ENCODE measurements around the gene FBH1.

Gene FBH1

GRCh38 chr10:5897053-5897340 is 7.0 kb downstream of the FBH1 start:
- H3K9me3 ChIP-seq (ENCODE audit: severe bottlenecking), result no peaks in the 10 kb centered on the region
- no peak overlapping the region for H3K4me3 ChIP-seq (ENCODE audit: severe bottlenecking)
- H3K27ac ChIP-seq (ENCODE audit: poor library complexity, severe bottlenecking), result no peak overlapping the region
- no peaks in the 10 kb centered on the region for H3K27me3 ChIP-seq (ENCODE audit: insufficient read depth, poor library complexity, severe bottlenecking)
- H3K36me3 ChIP-seq (ENCODE audit: low read depth), result peaks cover 26% of the 10 kb centered on the region
- ATAC-seq (ENCODE audit: low read depth) (no peak), DNase-seq (ENCODE audit: low spot score) (no peak)
- no peaks in the 10 kb centered on the region for H3K4me1 ChIP-seq (ENCODE audit: insufficient read depth, poor library complexity, severe bottlenecking)
- TF ChIP-seq CTCF (IDR thresholded peaks at IDR 0.05; ENCODE audit: poor library complexity, severe bottlenecking), result no peak

DNA sequence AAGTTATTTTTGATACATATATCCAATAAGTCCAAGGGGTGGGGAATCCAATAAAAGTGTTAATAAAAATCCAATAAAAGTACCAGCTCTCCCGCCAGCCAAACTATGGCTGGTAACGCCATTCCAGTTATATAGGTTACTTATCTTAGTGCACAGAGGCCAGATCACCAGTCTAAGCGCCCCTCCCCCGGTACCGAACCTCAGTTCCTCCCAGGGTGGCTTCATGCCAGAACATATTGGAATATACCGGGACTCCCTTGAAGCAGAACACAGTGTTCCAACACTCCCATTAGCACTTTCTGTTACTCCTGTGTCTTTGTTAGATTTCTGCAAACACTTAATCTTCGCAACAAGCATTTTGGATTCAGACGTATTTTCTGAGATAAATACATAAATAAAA is 7.5 kb downstream of the FBH1 start:
- Histone ChIP-seq H3K9me3 (ENCODE audit: severe bottlenecking) (no peaks in the 10 kb centered on the region), H3K27me3 (ENCODE audit: insufficient read depth, poor library complexity, severe bottlenecking) (no peaks in the 10 kb centered on the region), H3K27ac (ENCODE audit: poor library complexity, severe bottlenecking) (no peak overlapping the region), H3K4me3 (ENCODE audit: severe bottlenecking) (no peak overlapping the region), H3K36me3 (ENCODE audit: low read depth) (peaks cover 23% of the 10 kb centered on the region), H3K4me1 (ENCODE audit: insufficient read depth, poor library complexity, severe bottlenecking) (no peaks in the 10 kb centered on the region)
- no peak for TF ChIP-seq CTCF (IDR thresholded peaks at IDR 0.05; ENCODE audit: poor library complexity, severe bottlenecking)
- DNase-seq (ENCODE audit: low spot score), result no peak
- ATAC-seq (ENCODE audit: low read depth), result no peak

DNA sequence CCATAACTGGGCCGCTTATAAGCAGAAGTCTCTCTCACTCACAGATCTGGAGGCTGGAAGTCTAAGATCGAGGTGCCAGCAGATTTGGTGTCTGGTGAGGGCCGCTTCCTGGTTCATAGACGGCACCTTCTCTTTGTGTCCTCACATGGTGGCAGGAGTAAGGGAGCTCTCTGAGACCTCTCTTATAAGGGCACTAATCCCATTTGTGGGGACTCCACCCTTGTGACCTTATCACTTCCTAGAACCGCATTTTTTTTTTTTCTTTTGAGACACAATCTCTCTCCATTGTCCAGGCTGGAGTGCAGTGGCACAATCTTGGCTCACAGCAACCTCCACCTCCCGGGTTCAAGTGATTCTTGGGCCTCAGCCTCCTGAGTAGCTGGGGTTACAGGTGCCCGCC is 8.1 kb downstream of the FBH1 start:
- Histone ChIP-seq H3K27me3 (ENCODE audit: insufficient read depth, poor library complexity, severe bottlenecking) (no peaks in the 10 kb centered on the region), H3K36me3 (ENCODE audit: low read depth) (peaks cover 18% of the 10 kb centered on the region), H3K4me1 (ENCODE audit: insufficient read depth, poor library complexity, severe bottlenecking) (no peaks in the 10 kb centered on the region), H3K27ac (ENCODE audit: poor library complexity, severe bottlenecking) (no peak overlapping the region), H3K9me3 (ENCODE audit: severe bottlenecking) (no peaks in the 10 kb centered on the region), H3K4me3 (ENCODE audit: severe bottlenecking) (no peak overlapping the region)
- DNase-seq (ENCODE audit: low spot score) (no peak), ATAC-seq (ENCODE audit: low read depth) (no peak)
- no peak for TF ChIP-seq CTCF (IDR thresholded peaks at IDR 0.05; ENCODE audit: poor library complexity, severe bottlenecking)

- H3K27ac ChIP-seq (ENCODE audit: poor library complexity, severe bottlenecking), result no peak overlapping the region
- H3K36me3 ChIP-seq (ENCODE audit: low read depth), result peaks cover 7% of the 10 kb centered on the region
- ATAC-seq (ENCODE audit: low read depth) (no peak), DNase-seq (ENCODE audit: low spot score) (no peak)
- no peaks in the 10 kb centered on the region for H3K4me1 ChIP-seq (ENCODE audit: insufficient read depth, poor library complexity, severe bottlenecking)
- H3K4me3 ChIP-seq (ENCODE audit: severe bottlenecking), result no peak overlapping the region
- no peaks in the 10 kb centered on the region for H3K9me3 ChIP-seq (ENCODE audit: severe bottlenecking)
- H3K27me3 ChIP-seq (ENCODE audit: insufficient read depth, poor library complexity, severe bottlenecking), result no peaks in the 10 kb centered on the region
- TF ChIP-seq CTCF (IDR thresholded peaks at IDR 0.05; ENCODE audit: poor library complexity, severe bottlenecking), result no peak
Measured at GRCh38 chr10:5900247-5900646, 10.2 kb downstream of the FBH1 start.

- Histone ChIP-seq H3K27me3 (ENCODE audit: insufficient read depth, poor library complexity, severe bottlenecking) (no peaks in the 10 kb centered on the region), H3K36me3 (ENCODE audit: low read depth) (peaks cover 3% of the 10 kb centered on the region), H3K27ac (ENCODE audit: poor library complexity, severe bottlenecking) (no peak overlapping the region), H3K9me3 (ENCODE audit: severe bottlenecking) (no peaks in the 10 kb centered on the region), H3K4me1 (ENCODE audit: insufficient read depth, poor library complexity, severe bottlenecking) (no peaks in the 10 kb centered on the region), H3K4me3 (ENCODE audit: severe bottlenecking) (no peak overlapping the region)
- DNase-seq (ENCODE audit: low spot score) (no peak), ATAC-seq (ENCODE audit: low read depth) (no peak)
- no peak for TF ChIP-seq CTCF (IDR thresholded peaks at IDR 0.05; ENCODE audit: poor library complexity, severe bottlenecking)
Measured at GRCh38 chr10:5902511-5903274, 12.7 kb downstream of the FBH1 start.

Data from RWPE2 (cell line).